GM23248 (cell line): ENCODE measurements around the gene CAMK1D. TPM values are rescaled to one million over a fixed set of nuclear protein-coding genes. Genes with fewer than 3 reads are reported as not detected.
"Not testable (repeated sequence)": the region's sequence is repeated elsewhere in the genome, so short reads cannot be mapped to it uniquely, and the experiment has no call there.

Experiments
- DNase-seq: peaks from one replicate; pipeline ENCODE4 v3.0.0-alpha.2; 2015
- H2AFZ ChIP-seq: fragments of 200-600 bp; sonication (generic); 2 replicates; pipeline ENCODE4 v1.6.1; 2016; ENCODE audit warnings: antibody characterized with exemption
- H3F3A ChIP-seq: fragments of 200-600 bp; sonication (generic); 2 replicates; pipeline ENCODE4 v1.6.1; 2016; ENCODE audit warnings: mild to moderate bottlenecking, antibody characterized with exemption, mixed run types; ENCODE audit not compliant: insufficient read depth
- H3K27ac ChIP-seq: fragments of 200-600 bp; sonication (generic); 2 replicates; pipeline ENCODE4 v1.5.1; 2016; ENCODE audit warnings: mild to moderate bottlenecking
- H3K27me3 ChIP-seq: fragments of 200-600 bp; sonication (generic); replicated peaks from 2 replicates; pipeline ENCODE4 v1.6.1; 2016; ENCODE audit warnings: mild to moderate bottlenecking; ENCODE audit not compliant: insufficient read depth
- H3K36me3 ChIP-seq: fragments of 200-600 bp; sonication (generic); 2 replicates; pipeline ENCODE4 v1.6.1; 2016; ENCODE audit warnings: low read depth, mild to moderate bottlenecking
- H3K4me1 ChIP-seq: fragments of 200-600 bp; sonication (generic); 2 replicates; pipeline ENCODE4 v1.6.1; 2016; ENCODE audit warnings: mild to moderate bottlenecking; ENCODE audit not compliant: insufficient read depth
- H3K4me2 ChIP-seq: fragments of 200-600 bp; sonication (generic); one replicate; pipeline ENCODE4 v1.6.1; 2016; ENCODE audit warnings: mild to moderate bottlenecking; ENCODE audit not compliant: unreplicated experiment
- H3K4me3 ChIP-seq: fragments of 200-600 bp; sonication (generic); 2 replicates; pipeline ENCODE4 v1.5.1; 2016; ENCODE audit warnings: mild to moderate bottlenecking
- H3K79me2 ChIP-seq: fragments of 200-600 bp; sonication (generic); 2 replicates; pipeline ENCODE4 v1.6.1; 2016; ENCODE audit warnings: mild to moderate bottlenecking; ENCODE audit not compliant: insufficient read depth
- H3K9ac ChIP-seq: fragments of 200-600 bp; sonication (generic); 2 replicates; pipeline ENCODE4 v1.6.1; 2016; ENCODE audit warnings: mild to moderate bottlenecking
- H3K9me2 ChIP-seq: fragments of 200-600 bp; sonication (generic); 2 replicates; pipeline ENCODE4 v1.6.1; 2016; ENCODE audit warnings: mixed run types, mild to moderate bottlenecking, moderate library complexity; ENCODE audit not compliant: insufficient read depth
- H3K9me3 ChIP-seq: fragments of 200-600 bp; sonication (generic); one replicate; pipeline ENCODE4 v1.6.1; 2017; ENCODE audit warnings: low read depth
- H4K20me1 ChIP-seq: fragments of 200-600 bp; sonication (generic); 2 replicates; pipeline ENCODE4 v1.6.0; 2016; ENCODE audit not compliant: insufficient read depth
- EZH2 ChIP-seq: fragments of 200-600 bp; sonication (generic); IDR thresholded peaks from 2 replicates; pipeline ENCODE4 v1.6.1; 2018; ENCODE audit warnings: antibody characterized with exemption, mild to moderate bottlenecking; ENCODE audit not compliant: insufficient read depth, poor library complexity, severe bottlenecking
- EZH2phosphoT487 ChIP-seq: fragments of 200-600 bp; sonication (generic); IDR thresholded peaks from 2 replicates; pipeline ENCODE4 v1.6.1; 2018; ENCODE audit warnings: antibody characterized with exemption, moderate library complexity, mild to moderate bottlenecking, low read depth; ENCODE audit not compliant: insufficient read depth
- WGBS, 2 experiments: methylation state at CpG; one replicate each; pipeline ENCODE4 v1.1.6; 2015 to 2017; ENCODE audit warnings: low lambda C conversion rate in 2 of 2, low coverage in 1 of 2; ENCODE audit errors: missing lambda C conversion rate in 2 of 2; 5-methylcytosine and 5-hydroxymethylcytosine counted together
- in situ Hi-C: fragments of 300-500 bp; cut with MboI; formaldehyde crosslinking; loops from 2 replicates; pipeline ENCODE4 v1.15.0; 2020
- polyA plus RNA-seq: library from polyadenylated mRNA; unstranded; fragments of >200 nt; fragmentation: Nextera tagmentation; extraction: Ambion mirVana; gene quantifications from 2 replicates; pipeline ENCODE4 v1.2.1, GENCODE V29; 2016
- total RNA-seq: library from RNA; depleted of rRNA; stranded (reverse); fragments of >200 nt; shearing (Covaris generic); gene quantifications from 2 replicates; pipeline ENCODE4 v1.2.3, GENCODE V29; 2014

CAMK1D gene
- total and polyA plus RNA-seq, 2 experiments from 2014 or later, result 0.22 to 0.55 TPM

DNA sequence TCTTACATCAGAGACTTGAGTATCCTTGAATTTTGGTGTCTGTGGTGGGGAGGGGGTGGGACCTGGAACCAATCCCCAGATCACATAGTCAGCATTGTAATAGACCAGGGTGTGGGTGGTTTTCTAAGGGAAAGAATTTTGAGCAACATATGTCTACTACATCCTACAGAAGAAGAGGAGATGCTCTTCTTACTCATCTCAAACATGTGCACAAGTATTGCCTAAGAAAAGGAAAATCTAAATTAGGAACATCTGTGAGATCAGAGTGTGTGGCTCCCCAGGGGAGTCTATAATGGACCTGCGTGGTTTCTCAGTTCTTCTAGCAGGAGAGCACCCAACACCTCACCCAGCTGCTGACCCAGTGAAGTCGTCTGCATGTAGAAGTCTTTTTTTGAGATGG lies 503.3 kb downstream of the CAMK1D start:
- no peak overlapping the region for H2AFZ ChIP-seq
- no peak overlapping the region for H3K9ac ChIP-seq
- H3K79me2 ChIP-seq, result no peaks in the 10 kb centered on the region
- no peaks in the 10 kb centered on the region for H3K36me3 ChIP-seq
- H4K20me1 ChIP-seq, result no peaks in the 10 kb centered on the region
- in situ Hi-C loops, result no loop called here
- no peak overlapping the region for H3K4me3 ChIP-seq
- H3K9me2 ChIP-seq, result no peaks in the 10 kb centered on the region
- H3K4me2 ChIP-seq, result no peak overlapping the region
- H3K27ac ChIP-seq, result no peak overlapping the region
- H3F3A ChIP-seq, result no peaks in the 10 kb centered on the region
- H3K27me3 ChIP-seq, result no peaks in the 10 kb centered on the region; the same call in 1 of the 2 replicates
- no peaks in the 10 kb centered on the region for H3K9me3 ChIP-seq
- WGBS, 2 experiments, result 17 to 27% methylated on average over 2 of the region's 2 CpGs
- TF ChIP-seq EZH2phosphoT487 (no peak), EZH2 (no peak)
- DNase-seq, result no peak
- no peaks in the 10 kb centered on the region for H3K4me1 ChIP-seq

- in situ Hi-C loops, result no loop called here
- 18 to 24% methylated on average over 2 of the region's 2 CpGs for WGBS, 2 experiments
- Histone ChIP-seq H3K9me3 (no peaks in the 10 kb centered on the region), H3K9ac (no peak overlapping the region), H3K27ac (no peak overlapping the region), H3K9me2 (no peaks in the 10 kb centered on the region), H2AFZ (no peak overlapping the region), H3K27me3 (no peaks in the 10 kb centered on the region), H3F3A (no peaks in the 10 kb centered on the region), H3K4me2 (no peak overlapping the region), H3K79me2 (no peaks in the 10 kb centered on the region), H3K4me1 (no peaks in the 10 kb centered on the region), H3K4me3 (no peak overlapping the region), H3K36me3 (no peaks in the 10 kb centered on the region), H4K20me1 (no peaks in the 10 kb centered on the region)
- no peak for DNase-seq
- no peak for TF ChIP-seq EZH2
- no peak for TF ChIP-seq EZH2phosphoT487
Measured at GRCh38 chr10:12854988-12855387, 505.6 kb downstream of the CAMK1D start.

DNA sequence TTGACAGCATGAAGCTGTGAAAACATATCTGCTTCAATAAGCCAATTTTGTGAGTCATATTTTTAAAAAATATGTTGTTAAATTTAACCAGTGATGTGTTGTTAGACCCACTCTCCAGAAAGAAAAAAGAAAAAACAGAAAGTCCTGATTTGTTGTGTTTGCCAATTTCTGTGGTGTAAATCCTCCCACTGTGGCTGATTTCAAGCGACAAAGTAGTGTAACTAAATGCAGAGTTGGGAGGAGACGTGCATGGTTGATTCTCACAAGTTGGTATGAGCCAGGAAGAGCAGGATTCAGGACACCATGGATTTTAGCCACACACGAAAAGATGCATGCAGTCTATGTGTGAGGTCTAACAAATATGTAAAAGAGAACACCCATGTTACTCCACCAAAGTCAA lies 513.1 kb downstream of the CAMK1D start:
- H4K20me1 ChIP-seq, result no peaks in the 10 kb centered on the region
- no peaks in the 10 kb centered on the region for H3K27me3 ChIP-seq
- in situ Hi-C loops, result no loop called here
- DNase-seq, result no peak
- no peaks in the 10 kb centered on the region for H3K9me3 ChIP-seq
- no peaks in the 10 kb centered on the region for H3K36me3 ChIP-seq
- 31 to 34% methylated on average over 3 of the region's 3 CpGs for WGBS, 2 experiments
- no peak overlapping the region for H3K4me2 ChIP-seq
- H3K4me1 ChIP-seq, result no peaks in the 10 kb centered on the region
- H2AFZ ChIP-seq, result no peak overlapping the region
- H3K27ac ChIP-seq, result no peak overlapping the region
- H3F3A ChIP-seq, result no peaks in the 10 kb centered on the region
- H3K79me2 ChIP-seq, result no peaks in the 10 kb centered on the region
- H3K9me2 ChIP-seq, result no peaks in the 10 kb centered on the region
- no peak overlapping the region for H3K4me3 ChIP-seq
- TF ChIP-seq EZH2, result no peak
- TF ChIP-seq EZH2phosphoT487, result no peak
- no peak overlapping the region for H3K9ac ChIP-seq

DNA sequence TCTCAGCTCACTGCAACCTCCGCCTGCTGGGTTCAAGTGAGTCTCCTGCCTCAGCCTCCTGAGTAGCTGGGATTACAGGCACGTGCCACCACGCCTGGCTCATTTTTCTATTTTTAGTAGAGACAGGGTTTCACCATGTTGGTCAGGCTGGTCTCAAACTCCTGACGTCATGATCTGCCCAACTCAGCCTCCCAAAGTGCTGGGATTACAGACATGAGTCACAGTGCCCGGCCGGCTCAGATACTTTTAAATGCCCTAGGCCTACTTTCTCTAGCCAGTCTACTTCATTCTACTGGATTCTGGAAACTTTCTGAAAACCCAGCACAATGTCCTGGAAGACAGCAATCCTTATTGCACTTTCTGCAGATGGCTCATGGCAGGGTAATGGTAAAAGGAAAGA lies 516.2 kb downstream of the CAMK1D start:
- H3K9ac ChIP-seq, H3K4me2 ChIP-seq, H2AFZ ChIP-seq, H3K4me3 ChIP-seq, in situ Hi-C loops, H4K20me1 ChIP-seq, H3F3A ChIP-seq, H3K9me2 ChIP-seq, H3K36me3 ChIP-seq, H3K27me3 ChIP-seq, H3K4me1 ChIP-seq, H3K79me2 ChIP-seq, H3K9me3 ChIP-seq, DNase-seq, H3K27ac ChIP-seq: not testable (repeated sequence)
- WGBS, 2 experiments, result 38 to 44% methylated on average over 6 of the region's 6 CpGs

GRCh38 chr10:12868229-12868628 lies 518.9 kb downstream of the CAMK1D start:
- H3K79me2 ChIP-seq, result no peaks in the 10 kb centered on the region
- no peaks in the 10 kb centered on the region for H3K9me3 ChIP-seq
- H3F3A ChIP-seq, result no peaks in the 10 kb centered on the region
- H3K4me1 ChIP-seq, result no peaks in the 10 kb centered on the region
- H3K36me3 ChIP-seq, result no peaks in the 10 kb centered on the region
- no peak overlapping the region for H2AFZ ChIP-seq
- no peak overlapping the region for H3K27ac ChIP-seq
- no peak overlapping the region for H3K4me3 ChIP-seq
- WGBS, 2 experiments, result 25 to 38% methylated on average over 5 of the region's 5 CpGs
- no peaks in the 10 kb centered on the region for H4K20me1 ChIP-seq
- no peak for DNase-seq
- in situ Hi-C loops, result no loop called here
- no peaks in the 10 kb centered on the region for H3K27me3 ChIP-seq
- no peak overlapping the region for H3K4me2 ChIP-seq
- no peaks in the 10 kb centered on the region for H3K9me2 ChIP-seq
- TF ChIP-seq EZH2 (no peak), EZH2phosphoT487 (no peak)
- no peak overlapping the region for H3K9ac ChIP-seq
